Activated CD4-positive, alpha-beta T cell treated with anti-CD3 and anti-CD28 coated beads for 36 hours (primary cell): Measurements from ENCODE around the gene ZNHIT2. TPM values are rescaled to one million over a fixed set of nuclear protein-coding genes. Genes with fewer than 3 reads are reported as not detected.

ENCODE experiments used
- ATAC-seq: fragments of 200-7000 bp; cut with Tn5 transposase; one replicate; pipeline ENCODE4 v1.10.0; 2021; ENCODE audit warnings: mild to moderate bottlenecking, moderate library complexity
- CTCF ChIA-PET: fragments of 350-600 bp; sonication (Branson Sonifier 250); formaldehyde crosslinking; loops from one replicate; lab custom pipeline; 2021; ENCODE audit warnings: antibody characterized with exemption; lab: Charles Lee
- POLR2A ChIA-PET: fragments of 350-600 bp; sonication (Branson Sonifier 250); formaldehyde crosslinking; loops from one replicate; lab custom pipeline; 2021; ENCODE audit warnings: antibody characterized with exemption, inconsistent platforms; lab: Charles Lee
- DNase-seq: peaks from one replicate; pipeline ENCODE4 v3.0.0-alpha.2; 2020
- H3K27ac Mint-ChIP-seq: one replicate; pipeline ENCODE4 v1.8.0; 2021; ENCODE audit warnings: mixed read lengths
- H3K27me3 Mint-ChIP-seq: one replicate; pipeline ENCODE4 v1.8.0; 2021; ENCODE audit warnings: mixed read lengths
- H3K36me3 Mint-ChIP-seq: one replicate; pipeline ENCODE4 v1.8.0; 2021; ENCODE audit warnings: low read depth, mixed read lengths
- H3K4me1 Mint-ChIP-seq: one replicate; pipeline ENCODE4 v1.8.0; 2021; ENCODE audit warnings: mixed read lengths
- H3K4me3 Mint-ChIP-seq: one replicate; pipeline ENCODE4 v1.8.0; 2021; ENCODE audit warnings: mild to moderate bottlenecking, moderate library complexity, mixed read lengths
- H3K9me3 Mint-ChIP-seq: one replicate; pipeline ENCODE4 v1.8.0; 2021; ENCODE audit warnings: low read depth, mixed read lengths
- intact Hi-C, 2 experiments: fragments of 100-400 bp; cut with DNase I in 1 of 2; cut with micrococcal nuclease in 1 of 2; formaldehyde crosslinking; loops; one replicate each; pipeline versions ENCODE4 v1.14.2 to v1.15.1; 2022 to 2024; cut with DNase I, micrococcal nuclease
- microRNA-seq: library from miRNA; unstranded; fragments of <30 nt; microRNA quantifications from one replicate; pipeline ENCODE4 v1.2.0, GENCODE V29; 2021; ENCODE audit warnings: borderline replicate concordance
- total RNA-seq, 2 experiments: library from RNA; stranded (reverse); gene quantifications; one replicate each; pipeline ENCODE4 v1.2.3, GENCODE V29; 2021

ZNHIT2 gene
- total RNA-seq, 2 experiments from 2014 or later = 7.1 to 9.7 TPM

DNA sequence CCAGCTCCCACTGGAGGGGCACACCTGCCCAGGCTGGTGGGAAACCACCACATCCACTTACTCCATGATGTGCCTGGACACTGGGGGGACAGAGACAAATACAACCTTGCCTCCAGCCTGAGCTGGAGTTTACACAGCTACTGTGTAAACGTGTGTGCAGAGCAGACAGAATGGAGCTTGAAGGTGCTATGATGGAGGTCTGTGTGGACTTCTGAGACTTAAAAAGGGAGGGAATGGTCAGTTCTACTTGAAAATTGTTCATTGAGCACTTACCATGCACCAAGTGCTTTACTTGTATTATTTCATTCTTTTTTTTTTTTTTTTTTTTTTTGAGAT is 44.9 kb downstream of the ZNHIT2 start:
- H3K4me3 Mint-ChIP-seq = no peak overlapping the region
- ChIA-PET CTCF (no interaction called here), POLR2A (no interaction called here)
- H3K36me3 Mint-ChIP-seq = peaks cover 14% of the 10 kb centered on the region
- no peaks in the 10 kb centered on the region for H3K4me1 Mint-ChIP-seq
- ATAC-seq (no peak), DNase-seq (no peak)
- no peak overlapping the region for H3K27ac Mint-ChIP-seq
- H3K9me3 Mint-ChIP-seq = no peaks in the 10 kb centered on the region
- intact Hi-C loops = no loop called here
- no peaks in the 10 kb centered on the region for H3K27me3 Mint-ChIP-seq

GRCh38 chr11:65071907-65072630 is 45.4 kb downstream of the ZNHIT2 start:
- intact Hi-C loops = no loop called here
- H3K27me3 Mint-ChIP-seq = no peaks in the 10 kb centered on the region
- no peak for DNase-seq
- CTCF ChIA-PET = no interaction called here
- peak; percentile 4 for ATAC-seq
- no peak overlapping the region for H3K4me3 Mint-ChIP-seq
- POLR2A ChIA-PET = no interaction called here
- no peak overlapping the region for H3K27ac Mint-ChIP-seq
- H3K9me3 Mint-ChIP-seq = no peaks in the 10 kb centered on the region
- H3K4me1 Mint-ChIP-seq = no peaks in the 10 kb centered on the region
- H3K36me3 Mint-ChIP-seq = peaks cover 8% of the 10 kb centered on the region

GRCh38 chr11:65069217-65069616 is 48.3 kb downstream of the ZNHIT2 start:
- Mint-ChIP-seq H3K4me1 (no peaks in the 10 kb centered on the region), H3K9me3 (no peaks in the 10 kb centered on the region), H3K4me3 (no peak overlapping the region), H3K27me3 (no peaks in the 10 kb centered on the region), H3K36me3 (no peaks in the 10 kb centered on the region), H3K27ac (no peak overlapping the region)
- DNase-seq (no peak), ATAC-seq (no peak)
- CTCF ChIA-PET = no interaction called here
- intact Hi-C loops = no loop called here
- POLR2A ChIA-PET = interaction anchor here (1.4 kb wide), 1 partner anchor 9 kb away, joined by 3 read pairs; no protein-coding TSS in a partner anchor

DNA sequence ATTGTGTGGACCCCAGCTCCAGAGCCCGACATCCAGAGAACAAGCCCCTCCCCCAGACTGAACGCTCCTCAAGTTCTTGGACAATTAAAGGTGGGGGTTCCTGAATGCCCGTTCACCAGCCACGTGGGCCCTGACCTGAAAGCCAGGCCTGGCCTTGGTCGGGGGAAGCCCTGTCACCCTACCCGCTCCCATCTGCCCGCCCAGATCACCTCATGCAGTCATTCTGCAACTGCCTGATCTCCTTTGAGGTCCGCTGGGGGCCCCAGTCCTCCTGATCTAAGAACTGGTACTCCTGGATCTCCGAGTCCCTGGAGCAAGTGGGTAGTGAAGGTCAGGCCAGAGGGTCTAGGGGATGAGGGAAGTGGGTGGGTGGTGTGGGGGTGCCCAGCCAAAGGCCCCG is 50.1 kb downstream of the ZNHIT2 start:
- ATAC-seq (no peak), DNase-seq (no peak)
- ChIA-PET CTCF (no interaction called here), POLR2A (no interaction called here)
- Mint-ChIP-seq H3K9me3 (no peaks in the 10 kb centered on the region), H3K4me3 (no peak overlapping the region), H3K4me1 (no peaks in the 10 kb centered on the region), H3K27ac (no peak overlapping the region), H3K27me3 (no peaks in the 10 kb centered on the region), H3K36me3 (no peaks in the 10 kb centered on the region)
- intact Hi-C loops = no loop called here

- Mint-ChIP-seq H3K4me1 (no peaks in the 10 kb centered on the region), H3K36me3 (no peaks in the 10 kb centered on the region), H3K4me3 (no peak overlapping the region), H3K27ac (no peak overlapping the region), H3K27me3 (no peaks in the 10 kb centered on the region), H3K9me3 (no peaks in the 10 kb centered on the region)
- ATAC-seq = no peak
- DNase-seq = no peak
- CTCF ChIA-PET = no interaction called here
- intact Hi-C loops = no loop called here
- POLR2A ChIA-PET = no interaction called here
These were observed 50.7 kb downstream of the ZNHIT2 start for GRCh38 chr11:65066805-65067291.

Small RNAs within 50 kb of the gene (microRNA-seq; reads per million reads assigned to microRNA genes)
- gene MIR6751 = 1.1 reads per million

Other genes with a start within 250 kb of the ZNHIT2 start
- gene EHD1, start 239.1 kb downstream of the ZNHIT2 start, total RNA-seq = 10 to 100 TPM; 71.0 to 73.6 TPM
- gene ATG2A, start 200.5 kb downstream of the ZNHIT2 start, total RNA-seq = 10 to 100 TPM; 15.8 to 16.7 TPM
- gene PPP2R5B, start 193.0 kb downstream of the ZNHIT2 start, total RNA-seq = 10 to 100 TPM; 13.2 to 13.5 TPM
- under 1 TPM in 1 of 2 experiments, not detected in 1; 0.34 TPM for gene GPHA2, start 181.8 kb downstream of the ZNHIT2 start, total RNA-seq
- 1 to 10 TPM; 1.2 to 1.6 TPM for gene MAJIN, start 145.6 kb downstream of the ZNHIT2 start, total RNA-seq
- gene BATF2, start 120.7 kb downstream of the ZNHIT2 start, total RNA-seq = not detected
- gene ARL2, start 103.5 kb downstream of the ZNHIT2 start, total RNA-seq = 100 to 1,000 TPM in 1 of 2 experiments, 10 to 100 TPM in 1; 89.6 to 109 TPM
- gene SNX15, start 90.3 kb downstream of the ZNHIT2 start, total RNA-seq = 10 to 100 TPM; 12.1 to 14.2 TPM
- 10 to 100 TPM; 10.5 to 12.1 TPM for gene SAC3D1, start 76.5 kb downstream of the ZNHIT2 start, total RNA-seq
- 10 to 100 TPM; 11.7 to 13.6 TPM for gene NAALADL1, start 59.1 kb downstream of the ZNHIT2 start, total RNA-seq
- gene CDCA5, start 33.7 kb downstream of the ZNHIT2 start, total RNA-seq = 100 to 1,000 TPM; 111 to 119 TPM
- gene ZFPL1, start 33.5 kb downstream of the ZNHIT2 start, total RNA-seq = 10 to 100 TPM; 24.2 to 31.8 TPM
- gene VPS51, start 21.5 kb downstream of the ZNHIT2 start, total RNA-seq = 100 to 1,000 TPM in 1 of 2 experiments, 10 to 100 TPM in 1; 94.3 to 123 TPM
- gene TM7SF2, start 5.8 kb downstream of the ZNHIT2 start, total RNA-seq = 10 to 100 TPM; 17.4 to 18.1 TPM
- gene FAU, start 4.4 kb upstream of the ZNHIT2 start, total RNA-seq = 1,000 to 10,000 TPM; 1,125 to 1,182 TPM
- 10 to 100 TPM; 58.5 to 62.5 TPM for gene MRPL49, start 4.6 kb upstream of the ZNHIT2 start, total RNA-seq
- 10 to 100 TPM; 24.3 to 31.1 TPM for gene SYVN1, start 16.8 kb upstream of the ZNHIT2 start, total RNA-seq
- not detected for gene SPDYC, start 52.5 kb upstream of the ZNHIT2 start, total RNA-seq
- 100 to 1,000 TPM; 103 to 125 TPM for gene CAPN1, start 64.2 kb upstream of the ZNHIT2 start, total RNA-seq
- 10 to 100 TPM; 63.1 to 83.3 TPM for gene POLA2, start 144.3 kb upstream of the ZNHIT2 start, total RNA-seq
- gene CDC42EP2, start 197.2 kb upstream of the ZNHIT2 start, total RNA-seq = under 1 TPM; 0.91 to 0.93 TPM
- 10 to 100 TPM; 67.5 to 69.0 TPM for gene DPF2, start 216.2 kb upstream of the ZNHIT2 start, total RNA-seq
- gene TIGD3, start 237.1 kb upstream of the ZNHIT2 start, total RNA-seq = 1 to 10 TPM in 1 of 2 experiments, under 1 TPM in 1; 0.58 to 1.1 TPM